ENCODE results near the gene SLC6A5.

Gene SLC6A5

GRCh38 chr11:20627026-20627425 is 27.6 kb downstream of the SLC6A5 start:
- DNase-seq = no peak

DNA sequence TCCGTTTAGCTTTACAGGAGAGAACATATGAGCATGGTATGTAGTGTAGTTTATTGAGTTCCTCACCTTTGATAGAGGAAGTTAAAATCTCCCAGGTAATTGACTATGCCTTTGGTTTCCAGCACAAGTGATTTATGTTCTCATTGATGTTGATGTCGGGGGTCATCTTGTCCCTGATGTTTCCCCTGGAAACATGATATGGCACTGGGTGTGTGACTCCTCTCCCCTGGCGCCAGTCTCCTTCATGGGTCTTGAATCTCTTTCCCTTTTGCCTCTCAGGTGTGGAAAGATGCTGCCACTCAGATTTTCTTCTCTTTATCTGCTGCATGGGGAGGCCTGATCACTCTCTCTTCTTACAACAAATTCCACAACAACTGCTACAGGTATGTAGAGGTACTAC is 28.3 kb downstream of the SLC6A5 start:
- DNase-seq = no peak

DNA sequence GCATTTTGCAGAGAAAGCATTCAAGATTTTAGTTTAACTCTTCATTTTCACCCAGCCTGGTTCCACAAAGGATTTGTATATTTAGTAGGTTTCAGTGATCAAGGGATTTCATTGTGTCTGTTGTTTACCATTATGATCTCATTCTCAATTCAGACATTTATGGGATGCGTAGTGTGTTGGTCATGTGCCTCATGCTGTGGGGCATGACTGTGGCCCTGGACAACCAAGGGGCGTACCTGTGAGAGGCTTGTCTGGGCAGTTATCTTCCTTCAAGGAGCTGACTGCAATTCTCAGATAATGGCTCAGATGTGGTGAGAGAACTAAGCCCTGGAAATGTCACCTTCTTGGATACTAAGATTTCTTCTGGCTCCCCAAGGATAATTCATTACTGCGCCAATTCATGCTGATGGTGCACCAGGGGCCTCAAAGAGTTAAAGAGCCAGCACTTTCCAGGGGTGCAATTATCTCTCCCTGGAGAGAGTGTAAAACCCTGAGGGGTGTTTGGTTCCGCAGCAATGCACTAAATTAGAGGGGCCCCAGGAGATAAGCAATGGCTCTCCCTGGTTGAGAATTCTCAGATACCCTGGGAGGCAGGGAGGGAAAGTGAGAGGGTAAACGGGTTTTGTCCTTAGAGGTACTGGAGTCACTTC is 32.2 kb downstream of the SLC6A5 start:
- no peak for DNase-seq

DNA sequence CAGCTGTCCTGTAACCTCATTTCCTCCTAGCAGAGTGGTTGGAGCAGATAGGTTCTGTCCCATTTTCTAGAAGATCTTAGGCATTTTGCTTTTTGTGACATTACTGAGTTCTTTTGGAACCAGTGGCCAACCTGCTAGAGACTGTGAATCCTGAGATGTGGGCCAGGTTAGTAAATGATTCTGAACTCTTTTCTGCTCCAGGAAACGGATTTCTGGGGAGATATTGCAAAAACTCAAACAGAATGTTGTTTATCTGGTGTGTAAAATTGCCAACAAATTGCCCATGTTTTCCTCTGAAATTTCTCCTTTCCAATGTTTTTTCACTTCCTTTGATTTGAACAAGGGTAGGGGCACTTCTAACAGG is 32.7 kb downstream of the SLC6A5 start:
- no peak for DNase-seq

GRCh38 chr11:20634044-20634443 is 34.6 kb downstream of the SLC6A5 start:
- DNase-seq = no peak

- DNase-seq = no peak
Observed at GRCh38 chr11:20634781-20635180, 35.4 kb downstream of the SLC6A5 start.

DNA sequence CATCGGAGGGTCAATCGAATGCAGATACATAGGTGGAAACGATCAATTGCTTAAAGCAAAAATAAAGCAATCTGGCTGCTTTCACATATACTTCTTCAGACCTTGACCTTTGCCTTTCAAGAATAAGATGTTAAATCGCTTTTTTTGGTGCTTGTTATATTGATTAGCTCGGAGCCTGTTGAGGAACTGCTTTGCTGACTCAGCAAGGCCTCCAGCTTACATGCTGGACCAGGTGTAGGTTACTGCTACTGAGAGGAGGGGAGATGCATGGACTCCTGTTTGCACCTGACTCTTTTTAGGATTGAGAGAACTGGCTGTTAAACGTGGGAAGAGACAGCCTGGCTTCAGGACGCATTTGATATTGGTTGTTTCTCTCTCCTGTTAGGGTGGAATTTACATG is 38.7 kb downstream of the SLC6A5 start:
- DNase-seq = no peak

DNA sequence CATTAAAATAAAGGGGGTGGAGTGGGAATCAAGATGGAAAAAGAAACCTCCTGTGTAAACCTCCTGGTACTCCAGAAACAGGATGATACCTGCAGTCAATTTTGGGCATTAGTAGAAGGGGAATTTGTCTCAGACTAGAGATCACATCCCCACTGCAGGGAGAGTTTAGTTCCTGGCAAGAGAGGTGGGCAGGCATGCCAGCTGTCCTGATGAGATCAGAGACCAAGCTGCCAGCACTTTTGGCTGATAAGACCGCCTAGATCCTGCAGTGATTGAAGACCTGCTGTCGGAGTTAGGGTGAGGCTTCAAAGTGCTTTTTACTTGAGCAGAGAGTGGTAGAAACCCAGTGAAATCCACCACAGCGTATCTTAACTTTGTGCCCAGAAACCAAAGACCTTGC is 40.3 kb downstream of the SLC6A5 start:
- DNase-seq = no peak

GRCh38 chr11:20640401-20640800 is 41.0 kb downstream of the SLC6A5 start:
- no peak for DNase-seq

GRCh38 chr11:20644360-20644759 is 45.0 kb downstream of the SLC6A5 start:
- DNase-seq = no peak

GRCh38 chr11:20647976-20648565 is 48.7 kb downstream of the SLC6A5 start:
- no peak for DNase-seq

GRCh38 chr11:20652150-20652806 is 52.9 kb downstream of the SLC6A5 start:
- no peak for DNase-seq

DNA sequence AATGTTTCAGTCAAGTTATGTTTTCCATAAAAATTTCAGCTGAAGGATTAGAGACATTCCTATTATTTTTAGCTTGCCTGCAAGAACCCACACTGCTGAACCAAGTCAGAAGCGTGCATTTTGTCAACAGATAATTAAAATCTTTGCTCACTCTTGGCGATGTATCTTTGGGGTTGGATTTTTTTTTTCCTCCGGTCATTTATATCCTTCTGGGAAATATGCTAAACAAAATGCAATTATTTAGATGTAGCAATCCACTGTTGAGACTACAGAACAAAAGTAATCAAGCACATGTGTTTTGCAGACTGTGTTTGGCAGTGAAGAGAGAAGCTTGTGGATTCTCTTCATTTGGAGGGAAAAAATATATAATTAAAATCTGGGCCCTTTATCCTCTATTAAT is 54.6 kb downstream of the SLC6A5 start:
- no peak for DNase-seq

DNA sequence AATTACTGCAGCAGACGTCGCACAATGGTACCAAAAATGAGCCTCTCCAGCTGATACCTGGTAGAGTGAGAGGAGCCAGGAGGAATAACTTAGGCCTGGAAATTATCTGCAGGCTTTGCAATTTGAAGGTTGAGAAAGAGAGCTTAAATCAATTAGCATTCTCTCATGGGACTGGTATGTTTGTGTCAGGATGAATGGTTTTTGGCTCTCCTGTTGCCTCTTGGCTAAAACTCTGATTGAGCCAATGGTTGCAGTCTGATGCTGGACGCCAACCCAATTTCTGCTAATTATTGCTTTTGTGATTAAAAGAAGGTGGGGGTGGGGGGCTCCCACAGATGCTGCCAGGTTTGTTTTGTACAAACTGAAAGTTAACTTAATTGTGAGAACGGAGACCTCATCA is 57.5 kb downstream of the SLC6A5 start:
- no peak for DNase-seq

- DNase-seq = no peak
Observed at GRCh38 chr11:20658135-20658534, 58.7 kb downstream of the SLC6A5 start.

DNA sequence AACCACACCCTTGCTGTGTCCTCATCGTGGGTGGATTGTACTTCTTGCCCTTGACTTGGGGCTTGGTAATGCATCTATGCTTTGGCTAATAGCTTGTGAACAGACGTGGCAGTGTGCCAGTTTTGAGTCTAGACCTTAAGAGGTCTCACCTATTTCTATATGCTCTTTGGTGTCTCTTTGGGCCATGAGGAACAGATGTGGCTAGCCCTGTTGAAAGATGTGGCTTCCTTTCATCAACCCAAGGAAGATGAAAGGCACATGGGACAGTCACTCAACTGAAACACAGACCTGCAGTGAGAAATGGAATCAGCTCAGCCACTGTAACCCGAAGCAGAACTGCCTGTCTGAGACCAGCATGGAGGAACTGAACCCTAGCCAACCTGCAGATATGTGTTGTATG is 62.0 kb downstream of the SLC6A5 start:
- no peak for DNase-seq

- DNase-seq = no peak
Observed at GRCh38 chr11:20661850-20662249, 62.4 kb downstream of the SLC6A5 start.

GRCh38 chr11:20668131-20668809 is 68.9 kb downstream of the SLC6A5 start:
- DNase-seq = no peak

GRCh38 chr11:20668844-20669819 is 69.7 kb downstream of the SLC6A5 start, which contains the start of gene NELL1:
Gene NELL1, plus strand, starts transcription at chr11:20669586.
- DNase-seq = no peak

DNA sequence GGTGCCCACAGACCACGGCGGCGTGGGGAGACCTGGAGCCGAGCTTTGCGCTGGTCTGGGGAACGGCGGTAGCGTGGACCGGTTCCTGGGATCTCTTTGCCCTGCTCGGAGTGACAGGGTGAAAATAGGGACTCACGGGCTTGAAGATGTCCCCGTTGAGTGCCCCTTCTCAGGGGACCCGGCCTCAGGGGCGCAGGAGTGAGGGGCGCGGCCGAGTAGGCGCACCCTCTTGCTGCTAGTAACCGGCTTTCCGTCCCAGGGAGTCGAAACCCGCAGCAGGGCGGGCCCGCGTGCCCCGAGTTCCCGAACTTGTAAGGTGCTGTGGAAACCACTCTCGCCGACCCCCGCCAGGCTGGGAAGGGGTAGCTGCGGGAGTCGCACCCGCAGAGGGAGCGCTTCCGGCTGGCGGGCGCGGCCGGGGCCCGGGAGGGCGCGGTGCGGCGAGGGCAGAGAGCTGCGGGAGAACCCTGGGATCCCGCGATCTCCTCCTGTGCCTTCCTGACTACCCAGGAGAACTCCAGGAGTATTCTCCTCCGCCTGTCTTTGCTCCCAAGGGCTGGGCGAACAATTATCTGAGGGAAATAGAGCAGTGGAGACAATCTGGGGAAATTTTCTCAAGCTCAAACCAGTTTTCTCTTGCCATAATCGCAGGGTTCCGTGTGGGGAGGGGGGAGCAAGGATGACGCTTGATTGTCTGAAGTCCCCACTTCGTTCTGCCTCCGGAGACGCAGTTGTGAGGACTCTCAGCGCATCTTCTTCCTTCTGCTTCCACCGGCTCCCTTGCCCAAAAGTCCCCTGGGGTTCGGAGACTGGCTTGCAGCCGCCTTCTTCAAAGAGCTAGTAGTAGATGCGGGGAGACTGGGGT is 70.6 kb downstream of the SLC6A5 start:
- DNase-seq = no peak

GRCh38 chr11:20670932-20671403 is 71.6 kb downstream of the SLC6A5 start:
- DNase-seq = no peak

Data from activated naive CD4-positive, alpha-beta T cell (primary cell).